CD4-positive, alpha-beta T cell (primary cell): ENCODE results near the gene FAM83E. TPM values are rescaled to one million over a fixed set of nuclear protein-coding genes. Genes with fewer than 3 reads are reported as not detected.

Experiments used
- ATAC-seq: fragments of 200-7000 bp; cut with Tn5 transposase; one replicate; pipeline ENCODE4 v1.10.0; 2022; ENCODE audit warnings: mild to moderate bottlenecking; ENCODE audit not compliant: poor library complexity
- CTCF ChIA-PET: fragments of 350-600 bp; sonication (Branson Sonifier 250); formaldehyde crosslinking; loops from one replicate; lab custom pipeline; 2021; ENCODE audit warnings: antibody characterized with exemption, inconsistent platforms; lab: Charles Lee
- POLR2A ChIA-PET: fragments of 350-600 bp; sonication (Branson Sonifier 250); formaldehyde crosslinking; loops from one replicate; lab custom pipeline; 2021; ENCODE audit warnings: antibody characterized with exemption, inconsistent platforms; lab: Charles Lee
- DNase-seq, 14 experiments: peaks; one replicate each; pipeline ENCODE4 v3.0.0-alpha.2; 2013 to 2020; ENCODE audit warnings: mixed read lengths in 2 of 14
- H3K27ac ChIP-seq, 2 donors: one replicate each; pipeline versions ENCODE4 v1.5.1 to v1.7.0; 2013; ENCODE audit warnings: low read length in 2 of 2, low read depth in 1 of 2, mild to moderate bottlenecking in 1 of 2
- H3K27me3 ChIP-seq, 2 experiments: 1 replicate in 1 of 2; 2 replicates in 1 of 2; pipeline versions ENCODE4 v1.6.1 to v1.7.0; 2013; ENCODE audit warnings: low read length in 2 of 2, control low read depth in 1 of 2, mild to moderate bottlenecking in 1 of 2, moderate library complexity in 1 of 2; ENCODE audit not compliant: insufficient read depth in 2 of 2, control insufficient read depth in 1 of 2
- H3K36me3 ChIP-seq: one replicate; pipeline ENCODE4 v1.6.1; 2013; ENCODE audit warnings: low read length, control low read depth; ENCODE audit not compliant: insufficient read depth
- H3K4me1 ChIP-seq: one replicate; pipeline ENCODE4 v1.6.1; 2013; ENCODE audit warnings: low read length, control low read depth; ENCODE audit not compliant: insufficient read depth
- H3K4me3 ChIP-seq: one replicate; pipeline ENCODE4 v1.5.1; 2013; ENCODE audit warnings: mild to moderate bottlenecking, low read length, moderate library complexity
- H3K9me3 ChIP-seq, 2 experiments: 1 replicate in 1 of 2; 2 replicates in 1 of 2; pipeline versions ENCODE4 v1.6.1 to v1.7.0; 2013; ENCODE audit warnings: low read length in 2 of 2, mild to moderate bottlenecking in 2 of 2, control low read depth in 1 of 2, moderate library complexity in 1 of 2; ENCODE audit not compliant: control insufficient read depth in 1 of 2, insufficient read depth in 1 of 2
- H3K27ac Mint-ChIP-seq: one replicate; pipeline ENCODE4 v1.8.0; 2020; ENCODE audit warnings: mixed read lengths
- H3K27me3 Mint-ChIP-seq: one replicate; pipeline ENCODE4 v1.8.0; 2021; ENCODE audit warnings: mixed read lengths
- H3K36me3 Mint-ChIP-seq: one replicate; pipeline ENCODE4 v1.8.0; 2021; ENCODE audit warnings: low read depth, mixed read lengths
- H3K4me1 Mint-ChIP-seq: one replicate; pipeline ENCODE4 v1.8.0; 2021; ENCODE audit warnings: low read depth, mixed read lengths
- H3K4me3 Mint-ChIP-seq: one replicate; pipeline ENCODE4 v1.8.0; 2020; ENCODE audit warnings: mild to moderate bottlenecking, mixed read lengths
- H3K9me3 Mint-ChIP-seq: one replicate; pipeline ENCODE4 v1.8.0; 2020; ENCODE audit warnings: mixed read lengths
- intact Hi-C, 2 experiments: fragments of 100-400 bp; cut with DNase I in 1 of 2; cut with micrococcal nuclease in 1 of 2; formaldehyde crosslinking; loops; one replicate each; pipeline versions ENCODE4 v1.15.1 to v1.9.0; 2023 to 2025; cut with DNase I, micrococcal nuclease
- total RNA-seq, 174 experiments: library from RNA in 2 of 174; stranded (reverse) in 2 of 174; gene quantifications; one replicate each; pipeline ENCODE4 v1.2.3 and lab custom pipeline; 2021 to 2026
- TF ChIP-seq, protein P1 (sequence below): fragments of 200-600 bp; IDR thresholded peaks from one replicate; pipeline ENCODE4 v1.8.0; 2022; ENCODE audit warnings: antibody characterized with exemption, mild to moderate bottlenecking

FAM83E gene
- total RNA-seq, 2 experiments from 2014 or later = 1.6 to 2.6 TPM

DNA sequence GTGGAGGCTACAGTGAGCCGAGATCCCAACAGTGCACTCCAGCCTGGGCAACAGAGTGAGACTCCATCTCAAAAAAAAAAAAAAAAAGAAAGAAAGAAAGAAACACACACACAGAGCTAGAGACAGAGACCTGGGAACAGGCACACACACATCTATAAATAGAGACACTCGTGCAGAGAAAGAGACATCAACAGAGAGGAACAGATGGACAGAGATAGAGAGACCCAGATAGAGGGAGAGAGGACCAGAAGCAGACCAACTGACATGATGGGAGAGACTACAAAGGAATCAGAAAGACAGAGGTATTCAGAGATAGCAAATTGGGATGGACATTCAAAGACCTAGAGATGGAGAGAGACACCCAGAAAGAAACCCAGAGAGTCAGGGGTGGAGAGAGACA, 33.3 kb upstream of the FAM83E start:
- Histone ChIP-seq H3K9me3 (no peaks in the 10 kb centered on the region), H3K27ac (no peak overlapping the region), H3K27me3 (no peaks in the 10 kb centered on the region), H3K4me1 (peaks cover 48% of the 10 kb centered on the region), H3K36me3 (no peaks in the 10 kb centered on the region), H3K4me3 (no peak overlapping the region)
- TF ChIP-seq, protein P1, sequence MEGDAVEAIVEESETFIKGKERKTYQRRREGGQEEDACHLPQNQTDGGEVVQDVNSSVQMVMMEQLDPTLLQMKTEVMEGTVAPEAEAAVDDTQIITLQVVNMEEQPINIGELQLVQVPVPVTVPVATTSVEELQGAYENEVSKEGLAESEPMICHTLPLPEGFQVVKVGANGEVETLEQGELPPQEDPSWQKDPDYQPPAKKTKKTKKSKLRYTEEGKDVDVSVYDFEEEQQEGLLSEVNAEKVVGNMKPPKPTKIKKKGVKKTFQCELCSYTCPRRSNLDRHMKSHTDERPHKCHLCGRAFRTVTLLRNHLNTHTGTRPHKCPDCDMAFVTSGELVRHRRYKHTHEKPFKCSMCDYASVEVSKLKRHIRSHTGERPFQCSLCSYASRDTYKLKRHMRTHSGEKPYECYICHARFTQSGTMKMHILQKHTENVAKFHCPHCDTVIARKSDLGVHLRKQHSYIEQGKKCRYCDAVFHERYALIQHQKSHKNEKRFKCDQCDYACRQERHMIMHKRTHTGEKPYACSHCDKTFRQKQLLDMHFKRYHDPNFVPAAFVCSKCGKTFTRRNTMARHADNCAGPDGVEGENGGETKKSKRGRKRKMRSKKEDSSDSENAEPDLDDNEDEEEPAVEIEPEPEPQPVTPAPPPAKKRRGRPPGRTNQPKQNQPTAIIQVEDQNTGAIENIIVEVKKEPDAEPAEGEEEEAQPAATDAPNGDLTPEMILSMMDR = no peak
- H3K4me1 Mint-ChIP-seq = peaks cover 54% of the 10 kb centered on the region
- ChIA-PET CTCF (interaction anchor here (1.5 kb wide), 1 partner anchor 91 kb away, joined by 3 read pairs; no protein-coding TSS in a partner anchor), POLR2A (interaction anchor here (1.6 kb wide), 1 partner anchor 14 kb away, joined by 4 read pairs; no protein-coding TSS in a partner anchor)
- intact Hi-C loops = loop anchor here (5.0 kb wide), 2 partner anchors 189 to 319 kb away; partner anchors contain the start of genes FTL (in 1 of the 2) and HSD17B14 (in 1 of the 2)
- no peaks in the 10 kb centered on the region for H3K36me3 Mint-ChIP-seq
- no peak for ATAC-seq
- H3K4me3 Mint-ChIP-seq = peak overlapping the region; percentile 2
- no peaks in the 10 kb centered on the region for H3K9me3 Mint-ChIP-seq
- DNase-seq = no peak
- peak overlapping the region; percentile 91 for H3K27ac Mint-ChIP-seq
- no peaks in the 10 kb centered on the region for H3K27me3 Mint-ChIP-seq

DNA sequence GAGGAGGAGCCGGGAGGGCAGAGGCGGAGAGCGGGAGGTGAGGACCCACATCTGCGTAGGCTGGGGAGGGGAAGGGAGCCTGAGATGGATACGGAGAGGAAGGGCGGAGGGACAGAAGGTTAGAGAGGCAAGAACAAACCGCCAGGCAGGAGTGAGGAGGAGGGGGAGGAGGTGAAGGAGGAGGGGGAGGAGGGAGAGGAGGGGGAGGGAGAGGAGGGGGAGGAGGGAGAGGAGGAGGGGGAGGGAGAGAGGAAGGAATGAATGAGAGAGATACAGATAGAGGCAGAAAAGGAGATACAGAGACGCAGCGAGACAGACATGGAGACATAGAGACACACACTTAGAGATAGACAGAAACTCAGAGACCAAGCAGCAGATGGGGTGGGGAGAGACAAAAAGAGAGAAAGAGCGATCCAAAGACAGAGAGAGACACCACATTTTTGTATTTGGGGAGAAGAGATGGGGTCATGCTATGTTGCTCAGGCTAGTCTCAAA, 31.9 kb upstream of the FAM83E start:
- intact Hi-C loops = loop anchor here (1.0 to 5.0 kb wide), 10 partner anchors 8 to 321 kb away; partner anchors contain the start of genes FTL (in 1 of the 2) and HSD17B14 (in 1 of the 2)
- Histone ChIP-seq H3K9me3 (no peaks in the 10 kb centered on the region), H3K27ac (peak overlapping the region; percentile 78 to 96), H3K27me3 (no peaks in the 10 kb centered on the region), H3K36me3 (no peaks in the 10 kb centered on the region), H3K4me1 (peaks cover 48% of the 10 kb centered on the region), H3K4me3 (peak overlapping the region; percentile 71)
- H3K36me3 Mint-ChIP-seq = no peaks in the 10 kb centered on the region
- ChIA-PET POLR2A (interaction anchor here (0.9 to 2.4 kb wide), 14 partner anchors 10 to 346 kb away, joined by 3 to 43 read pairs (median 8); partner anchors contain the start of genes DBP, GYS1, RPL18 and RUVBL2), CTCF (interaction anchor here (1.0 to 2.4 kb wide), 9 partner anchors 9 to 256 kb away, joined by 3 to 19 read pairs (median 5); partner anchors contain the start of genes DBP and RPL18)
- no peak for DNase-seq
- ATAC-seq = no peak
- H3K9me3 Mint-ChIP-seq = no peaks in the 10 kb centered on the region
- peaks cover 54% of the 10 kb centered on the region for H3K4me1 Mint-ChIP-seq
- H3K4me3 Mint-ChIP-seq = peak overlapping the region; percentile 85
- TF ChIP-seq, protein P1 = no peak
- no peaks in the 10 kb centered on the region for H3K27me3 Mint-ChIP-seq
- peak overlapping the region; percentile 91 for H3K27ac Mint-ChIP-seq

DNA sequence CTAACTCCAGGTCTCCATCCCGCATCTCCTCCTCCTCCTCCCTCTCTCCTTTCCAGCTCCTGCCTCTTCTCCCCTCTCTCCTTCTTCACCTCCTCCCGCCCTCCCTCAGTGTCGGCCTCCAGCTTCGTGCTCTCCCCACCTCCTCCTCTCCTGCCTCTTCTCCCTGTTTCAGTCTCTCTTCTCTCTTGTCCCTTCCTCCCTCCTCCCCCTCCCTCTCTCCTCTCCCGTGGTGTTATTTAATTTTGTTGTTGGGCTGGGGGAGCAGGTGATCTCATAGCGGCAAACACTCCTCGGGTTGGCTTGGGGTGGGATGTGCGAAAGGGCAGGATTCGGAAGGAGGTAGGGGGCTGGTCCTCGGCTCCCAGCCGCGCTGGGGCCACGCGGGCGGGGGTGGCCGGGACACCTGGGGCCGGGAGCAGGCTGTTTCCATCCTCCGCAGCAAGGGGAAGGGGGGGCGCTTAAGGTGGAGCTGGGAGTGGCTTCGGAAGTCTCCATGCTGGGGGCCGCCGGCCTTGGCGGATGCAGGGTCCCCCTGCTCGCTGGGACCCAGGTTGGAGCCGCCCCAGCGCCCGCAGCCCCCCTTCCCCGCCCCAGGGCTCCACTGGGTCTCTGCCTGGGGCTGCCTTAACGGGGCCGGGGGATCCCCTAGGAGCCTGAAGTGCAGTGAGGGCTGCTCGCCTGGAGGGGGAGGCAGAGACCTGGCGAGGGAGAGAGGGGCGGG, 31.3 kb upstream of the FAM83E start, which contains the start of gene CA11:
TSS of gene CA11 (minus strand) at position 187 of the 721 bp plus-strand sequence. CDS start 555 bp downstream, outside the sequence.
- DNase-seq = peak; percentile 88 to 96 (median 92)
- H3K27me3 Mint-ChIP-seq = no peaks in the 10 kb centered on the region
- no peaks in the 10 kb centered on the region for H3K9me3 Mint-ChIP-seq
- no peaks in the 10 kb centered on the region for H3K27me3 ChIP-seq
- peak within 1 kb of the TSS; percentile 78 to 96 for H3K27ac ChIP-seq
- peak within 1 kb of the TSS; percentile 85 for H3K4me3 Mint-ChIP-seq
- peak; percentile 80 for ATAC-seq
- H3K4me1 ChIP-seq = peaks cover 48% of the 10 kb centered on the region
- H3K9me3 ChIP-seq = no peaks in the 10 kb centered on the region
- peak within 1 kb of the TSS; percentile 91 for H3K27ac Mint-ChIP-seq
- TF ChIP-seq, protein P1 = peak; percentile 84
- no peaks in the 10 kb centered on the region for H3K36me3 ChIP-seq
- CTCF ChIA-PET = interaction anchor here (0.6 to 2.4 kb wide), 14 partner anchors 9 to 256 kb away, joined by 3 to 19 read pairs (median 4); partner anchors contain the start of genes DBP and RPL18
- intact Hi-C loops = loop anchor here (1.0 to 5.0 kb wide), 10 partner anchors 8 to 321 kb away; partner anchors contain the start of genes FTL (in 1 of the 2) and HSD17B14 (in 1 of the 2)
- no peaks in the 10 kb centered on the region for H3K36me3 Mint-ChIP-seq
- H3K4me1 Mint-ChIP-seq = peaks cover 54% of the 10 kb centered on the region
- peak within 1 kb of the TSS; percentile 71 for H3K4me3 ChIP-seq
- POLR2A ChIA-PET = interaction anchor here (0.5 to 2.4 kb wide), 21 partner anchors 9 to 347 kb away, joined by 3 to 43 read pairs (median 4); partner anchors contain the start of genes DBP, GYS1, RPL18 and RUVBL2
